ENCODE data around the gene NINJ2.

GRCh38 chr12:627863-628741 lies 35.1 kb downstream of the NINJ2 start:
- TF ChIP-seq CTCF (IDR thresholded peaks at IDR 0.05) (no peak), POLR2A (IDR thresholded peaks at IDR 0.05) (no peak)
